ENCODE measurements around the gene HEATR5A. TPM values are rescaled to one million over a fixed set of nuclear protein-coding genes. Genes with fewer than 3 reads are reported as not detected.
"Not testable (repeated sequence)": the region's sequence is repeated elsewhere in the genome, so short reads cannot be mapped to it uniquely, and the experiment has no call there.

HEATR5A gene
- polyA plus RNA-seq, 1 of the 3 experiments (the other 2 are of a cell fraction) = 7.1 TPM

- CTCF ChIA-PET; H3K9me2 ChIP-seq; H3K36me3 ChIP-seq (replicated peaks in 1 of 2; ENCODE audit: control insufficient read depth in 1 of 2, insufficient read depth in 2 of 2, low read length in 1 of 2); POLR2A ChIA-PET; H3K27ac ChIP-seq (ENCODE audit: low read depth in 2 of 2, low read length in 1 of 2); H4K20me1 ChIP-seq (ENCODE audit: insufficient read depth); H3K9ac ChIP-seq; H3K79me2 ChIP-seq (ENCODE audit: insufficient read depth); H3K27me3 ChIP-seq (ENCODE audit: insufficient read depth); H2AFZ ChIP-seq (ENCODE audit: low read depth); DNase-seq; H3K9me3 ChIP-seq; H3K4me3 ChIP-seq (ENCODE audit: low read depth in 2 of 2, low read length in 1 of 2); H3K4me1 ChIP-seq (ENCODE audit: control insufficient read depth in 1 of 2, insufficient read depth in 2 of 2, low read depth in 1 of 2, low read length in 1 of 2); H3K4me2 ChIP-seq; H3F3A ChIP-seq (replicated peaks; ENCODE audit: insufficient read depth): not testable (repeated sequence)
- WGBS (ENCODE audit: low lambda C conversion rate) = 90% methylated on average over 10 of the region's 10 CpGs
Observed at GRCh38 chr14:31242161-31242940, 178.0 kb downstream of the HEATR5A start.

Small RNA genes within 50 kb of the gene (small RNA-seq; reads per million reads assigned to genes)
- gene RF00019 = 0 reads per million in 7 experiments

Other genes with a start within 250 kb of the HEATR5A start
- gene HECTD1, start 212.8 kb downstream of the HEATR5A start, polyA plus RNA-seq (2012; rRNA removed) = 43.2 and 48.8 TPM in 2 replicates
- 10.5 and 14.7 TPM in 2 replicates for gene DTD2, start 37.0 kb upstream of the HEATR5A start, polyA plus RNA-seq (2012; rRNA removed)
- not detected in 2 replicates for gene GPR33, start 67.5 kb upstream of the HEATR5A start, polyA plus RNA-seq (2012; rRNA removed)
- gene NUBPL, start 140.9 kb upstream of the HEATR5A start, polyA plus RNA-seq (2012; rRNA removed) = 4.0 and 5.1 TPM in 2 replicates